Cardiac fibroblast (primary cell): Measurements from ENCODE around the gene CNDP1.

Experiments used
- DNase-seq, 2 donors: peaks; one replicate each; pipeline versions ENCODE4 v3.0.0 to v3.0.0-alpha.2; 2010; ENCODE audit warnings: low read depth in 2 of 2
- H3K4me3 ChIP-seq, 2 donors: replicated peaks in 1 of 2; 1 replicate in 1 of 2; 2 replicates in 1 of 2; pipeline ENCODE4 v1.5.1; 2011; ENCODE audit warnings: low read depth in 2 of 2, low read length in 2 of 2, mild to moderate bottlenecking in 2 of 2, moderate library complexity in 1 of 2
- TF ChIP-seq, protein P1 (sequence below): IDR thresholded peaks from one replicate; pipeline ENCODE4 v1.5.1; 2011; ENCODE audit warnings: low read depth, mild to moderate bottlenecking, low read length, inconsistent platforms

CNDP1 gene

DNA sequence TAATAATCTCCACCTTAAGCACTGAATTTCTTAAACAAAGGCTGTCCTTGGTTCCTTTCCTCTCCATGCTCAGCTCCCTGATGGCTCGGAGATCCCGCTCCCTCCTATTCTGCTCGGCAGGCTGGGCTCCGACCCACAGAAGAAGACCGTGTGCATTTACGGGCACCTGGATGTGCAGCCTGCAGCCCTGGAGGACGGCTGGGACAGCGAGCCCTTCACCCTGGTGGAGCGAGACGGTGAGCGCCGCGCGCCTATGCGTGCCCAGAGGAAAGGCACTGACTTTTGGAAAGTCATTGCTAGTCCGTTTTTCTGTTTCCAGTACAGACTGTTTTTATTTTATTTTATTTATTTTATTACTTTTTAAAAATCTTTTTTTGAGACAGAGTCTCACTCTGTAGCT lies 28.5 kb upstream of the CNDP1 start:
- no peak for DNase-seq
- H3K4me3 ChIP-seq, result no peak overlapping the region
- TF ChIP-seq, protein P1, sequence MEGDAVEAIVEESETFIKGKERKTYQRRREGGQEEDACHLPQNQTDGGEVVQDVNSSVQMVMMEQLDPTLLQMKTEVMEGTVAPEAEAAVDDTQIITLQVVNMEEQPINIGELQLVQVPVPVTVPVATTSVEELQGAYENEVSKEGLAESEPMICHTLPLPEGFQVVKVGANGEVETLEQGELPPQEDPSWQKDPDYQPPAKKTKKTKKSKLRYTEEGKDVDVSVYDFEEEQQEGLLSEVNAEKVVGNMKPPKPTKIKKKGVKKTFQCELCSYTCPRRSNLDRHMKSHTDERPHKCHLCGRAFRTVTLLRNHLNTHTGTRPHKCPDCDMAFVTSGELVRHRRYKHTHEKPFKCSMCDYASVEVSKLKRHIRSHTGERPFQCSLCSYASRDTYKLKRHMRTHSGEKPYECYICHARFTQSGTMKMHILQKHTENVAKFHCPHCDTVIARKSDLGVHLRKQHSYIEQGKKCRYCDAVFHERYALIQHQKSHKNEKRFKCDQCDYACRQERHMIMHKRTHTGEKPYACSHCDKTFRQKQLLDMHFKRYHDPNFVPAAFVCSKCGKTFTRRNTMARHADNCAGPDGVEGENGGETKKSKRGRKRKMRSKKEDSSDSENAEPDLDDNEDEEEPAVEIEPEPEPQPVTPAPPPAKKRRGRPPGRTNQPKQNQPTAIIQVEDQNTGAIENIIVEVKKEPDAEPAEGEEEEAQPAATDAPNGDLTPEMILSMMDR, result no peak

DNA sequence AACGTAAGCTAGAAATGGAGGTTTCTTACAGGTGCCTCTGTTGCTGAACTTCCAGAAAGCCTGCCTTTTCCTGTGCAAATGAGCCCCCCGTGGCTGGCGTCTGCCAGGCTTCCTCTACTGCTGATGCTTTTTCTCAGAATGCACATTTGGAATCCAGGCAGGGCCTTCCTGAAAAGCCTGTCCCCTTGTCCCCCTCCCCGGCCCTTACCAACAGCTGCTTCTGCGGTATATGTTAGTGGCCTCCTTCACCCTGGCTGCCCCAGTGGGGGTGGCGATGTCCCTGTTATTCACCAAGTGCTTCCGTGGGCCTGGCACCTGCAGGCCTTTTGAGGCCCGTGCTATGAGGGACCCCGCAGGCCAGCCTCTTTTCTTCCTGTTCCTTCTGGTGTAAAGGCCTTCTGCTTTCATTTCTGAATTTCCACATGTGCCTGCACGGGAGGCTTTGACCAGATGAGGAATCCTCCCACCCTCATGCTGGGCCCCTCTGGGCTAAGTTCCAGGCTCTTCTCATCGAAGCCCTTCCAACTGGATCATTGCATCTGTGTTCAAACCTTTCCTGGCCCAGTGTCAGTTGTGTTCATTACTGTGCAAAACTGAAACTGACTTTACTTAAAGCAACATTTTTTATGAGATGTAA lies 27.7 kb upstream of the CNDP1 start:
- TF ChIP-seq, protein P1, result no peak
- no peak overlapping the region for H3K4me3 ChIP-seq
- peak in 1 of 2 donors; percentile 70 for DNase-seq

DNA sequence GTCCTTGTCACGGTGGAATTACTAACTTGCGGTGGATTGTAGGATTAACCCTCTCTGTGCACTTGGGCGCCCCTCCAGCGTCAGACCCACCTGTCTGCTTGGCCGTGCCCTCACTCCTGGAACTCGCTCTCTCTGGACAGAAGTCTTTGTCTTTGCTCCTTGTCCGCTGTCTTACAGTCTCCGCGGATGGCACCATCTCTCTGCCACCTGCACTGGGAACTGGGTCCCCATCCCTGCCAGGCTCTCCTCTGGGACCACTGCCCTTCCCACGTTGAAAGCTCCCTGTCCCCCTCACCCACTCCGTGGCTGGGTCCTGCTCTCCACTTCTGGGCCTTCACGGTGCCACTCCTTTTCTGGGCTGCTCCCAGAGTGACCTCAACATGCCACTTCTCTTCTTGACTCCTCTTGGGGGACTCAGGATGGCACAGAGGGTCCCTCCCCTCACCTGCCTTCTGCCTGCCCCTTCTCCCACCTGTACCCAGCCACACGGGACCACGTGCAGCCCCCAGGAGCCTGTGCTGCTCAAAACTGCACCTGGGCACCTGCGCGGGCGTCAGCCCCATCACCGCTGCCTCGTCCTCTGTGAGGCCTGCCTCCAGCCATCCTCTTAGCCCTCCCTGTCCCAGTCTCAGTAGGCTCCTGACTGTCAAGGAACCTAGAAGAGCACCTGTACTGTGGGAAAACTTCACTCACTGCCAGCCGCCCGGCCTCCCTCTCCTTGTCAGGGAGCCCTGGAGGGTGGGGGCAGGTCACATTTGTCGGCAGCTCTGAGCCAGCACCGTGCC lies 27.0 kb upstream of the CNDP1 start:
- TF ChIP-seq, protein P1, result no peak

DNA sequence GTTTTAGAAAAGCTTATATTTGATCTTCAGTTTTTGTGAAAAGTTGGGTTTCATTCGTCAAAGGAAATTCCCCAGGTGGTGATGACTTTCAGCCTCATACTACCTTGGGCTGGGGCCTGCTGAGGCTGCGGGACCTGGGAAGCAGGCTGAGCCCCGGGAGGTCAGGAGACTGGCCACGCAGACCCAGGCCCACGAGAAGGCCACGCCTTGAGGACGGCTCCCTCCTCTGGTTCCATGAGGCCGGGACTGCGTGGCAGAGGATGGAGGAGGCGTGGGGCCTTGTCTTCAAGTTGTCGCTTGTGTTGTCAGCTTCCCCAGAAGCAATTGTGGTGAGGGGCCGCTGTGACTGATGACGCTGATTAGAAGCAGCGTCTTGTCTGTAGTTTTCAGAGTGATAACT lies 26.4 kb upstream of the CNDP1 start:
- no peak overlapping the region for H3K4me3 ChIP-seq
- DNase-seq, result no peak
- TF ChIP-seq, protein P1, result no peak

More for the DNA sequence above, 27.0 kb upstream of the CNDP1 start:
- no peak overlapping the region for H3K4me3 ChIP-seq
- DNase-seq, result no peak

DNA sequence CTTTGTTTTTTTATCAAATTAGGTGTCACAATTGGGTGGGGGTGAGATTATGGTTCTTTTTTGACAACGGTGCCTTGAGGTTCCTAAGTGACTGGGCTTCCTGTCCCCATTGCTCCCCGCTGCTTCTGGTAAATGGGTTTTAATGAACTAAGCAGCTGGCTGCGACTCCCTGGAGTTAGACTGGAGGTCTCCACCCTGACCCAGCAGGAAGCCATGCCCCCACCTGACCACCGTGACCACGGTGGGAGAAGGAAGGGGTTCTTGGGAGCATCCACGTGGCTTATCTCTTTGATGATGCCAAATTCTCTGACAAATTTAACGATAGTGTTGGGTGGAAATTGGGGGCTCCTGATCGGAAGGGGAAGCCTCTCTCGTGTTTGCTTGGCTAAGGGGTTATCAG lies 25.9 kb upstream of the CNDP1 start:
- TF ChIP-seq, protein P1, result no peak
- no peak for DNase-seq
- no peak overlapping the region for H3K4me3 ChIP-seq

DNA sequence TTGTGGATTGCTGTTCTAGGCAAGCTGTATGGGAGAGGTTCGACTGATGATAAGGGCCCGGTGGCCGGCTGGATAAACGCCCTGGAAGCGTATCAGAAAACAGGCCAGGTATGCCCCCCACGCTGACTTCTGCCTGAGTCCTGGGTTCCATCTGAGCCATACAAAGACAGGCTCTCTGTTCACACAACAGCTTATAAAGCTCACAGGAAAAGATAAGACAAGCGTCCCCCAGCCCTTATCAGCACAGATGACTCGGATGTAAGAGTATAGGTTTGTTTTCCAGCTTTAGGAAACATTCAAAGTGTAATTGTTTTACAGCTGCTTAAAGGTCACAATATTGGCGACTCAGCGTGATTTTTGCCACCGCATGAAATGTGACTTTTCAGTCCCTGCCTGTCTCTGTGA lies 25.5 kb upstream of the CNDP1 start:
- TF ChIP-seq, protein P1, result no peak
- peak in 1 of 2 donors; percentile 6 for DNase-seq
- no peak overlapping the region for H3K4me3 ChIP-seq
